Left lung (tissue), 10 donors: Measurements from ENCODE around the gene OPN1MW. TPM values are rescaled to one million over a fixed set of nuclear protein-coding genes. Genes with fewer than 3 reads are reported as not detected.
"Not testable (repeated sequence)": the region's sequence is repeated elsewhere in the genome, so short reads cannot be mapped to it uniquely, and the experiment has no call there.

Experiments used
- ATAC-seq: fragments of 200-7000 bp; cut with Tn5 transposase; one replicate; pipeline ENCODE4 v1.9.1; 2020; ENCODE audit warnings: moderate library complexity
- DNase-seq, 4 donors: peaks; one replicate each; pipeline ENCODE4 v3.0.0-alpha.2; 2013 to 2020
- H3K27ac ChIP-seq, 2 donors: fragments of 200-600 bp; sonication (generic) in 1 of 2; one replicate each; pipeline versions ENCODE4 v1.5.0 to v1.8.0; 2020 to 2021
- H3K27me3 ChIP-seq, 2 donors: fragments of 200-600 bp; sonication (generic) in 1 of 2; one replicate each; pipeline versions ENCODE4 v1.5.0 to v1.8.0; 2020 to 2021
- H3K36me3 ChIP-seq, 2 donors: fragments of 200-600 bp; sonication (generic) in 1 of 2; one replicate each; pipeline versions ENCODE4 v1.5.0 to v1.8.0; 2020 to 2021
- H3K4me1 ChIP-seq, 2 donors: fragments of 200-600 bp; one replicate each; pipeline ENCODE4 v1.8.0; 2021
- H3K4me3 ChIP-seq, 2 donors: fragments of 200-600 bp; sonication (generic) in 1 of 2; one replicate each; pipeline versions ENCODE4 v1.5.0 to v1.8.0; 2020 to 2021; ENCODE audit warnings: mild to moderate bottlenecking in 1 of 2
- H3K9me3 ChIP-seq, 2 donors: fragments of 200-600 bp; sonication (generic) in 1 of 2; one replicate each; pipeline versions ENCODE4 v1.5.0 to v1.8.0; 2020 to 2021
- intact Hi-C, 2 donors: fragments of 100-400 bp; cut with DNase I; formaldehyde crosslinking; loops; one replicate each; pipeline versions ENCODE4 v1.11.2 to v1.14.2; 2022
- polyA plus RNA-seq, 6 donors: library from polyadenylated mRNA; unstranded; fragments of 120-200 nt; gene quantifications; one replicate each; pipeline ENCODE4 v1.2.1, GENCODE V29; 2013; ENCODE audit not compliant: insufficient read length in 6 of 6
- total RNA-seq, 2 donors: library from RNA; stranded (reverse); fragmentation: NEBNext Ultra II Directional; extraction: Animal tissue kit (Norgen Biotek cat#: 25700); gene quantifications; one replicate each; pipeline ENCODE4 v1.2.1, GENCODE V29; 2021
- donor health status: DM: no; HTN: yes; CAD: no.
- donor health status: DM: no; HTN: no; CAD: no.

Gene OPN1MW
- total and polyA plus RNA-seq, 8 donors: not detected

DNA sequence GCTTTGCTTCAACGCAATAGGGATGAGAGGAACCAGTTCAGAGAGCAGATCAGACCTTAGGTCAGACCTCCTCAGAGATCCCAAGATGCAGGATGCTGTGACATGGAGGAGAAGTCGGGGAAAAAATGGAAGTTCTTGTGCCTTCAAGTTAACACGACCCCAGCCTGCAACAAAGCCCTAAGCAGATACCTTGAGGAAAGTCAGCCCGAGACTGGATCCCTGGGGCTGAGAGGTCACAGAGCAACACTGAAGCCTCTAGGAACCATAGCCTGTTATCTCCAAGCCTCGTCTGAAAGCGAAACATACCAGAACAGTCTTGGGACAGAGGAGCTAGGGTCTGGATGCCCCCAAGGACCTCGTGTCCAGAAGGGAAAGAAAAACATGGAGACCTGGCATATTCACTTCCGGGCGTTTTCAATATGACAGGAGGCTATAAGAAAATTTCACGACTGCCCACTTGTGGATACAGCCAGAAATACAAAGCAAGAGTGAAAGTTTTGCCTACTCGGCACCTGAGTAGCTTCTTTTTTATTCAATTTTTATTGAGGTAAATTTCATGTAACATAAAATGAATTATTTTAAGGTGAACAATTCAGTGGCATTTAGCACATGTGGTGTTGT lies 56.7 kb downstream of the OPN1MW start:
- H3K36me3 ChIP-seq, DNase-seq, intact Hi-C loops, H3K4me3 ChIP-seq, ATAC-seq, H3K4me1 ChIP-seq, H3K9me3 ChIP-seq, H3K27me3 ChIP-seq, H3K27ac ChIP-seq: not testable (repeated sequence)

DNA sequence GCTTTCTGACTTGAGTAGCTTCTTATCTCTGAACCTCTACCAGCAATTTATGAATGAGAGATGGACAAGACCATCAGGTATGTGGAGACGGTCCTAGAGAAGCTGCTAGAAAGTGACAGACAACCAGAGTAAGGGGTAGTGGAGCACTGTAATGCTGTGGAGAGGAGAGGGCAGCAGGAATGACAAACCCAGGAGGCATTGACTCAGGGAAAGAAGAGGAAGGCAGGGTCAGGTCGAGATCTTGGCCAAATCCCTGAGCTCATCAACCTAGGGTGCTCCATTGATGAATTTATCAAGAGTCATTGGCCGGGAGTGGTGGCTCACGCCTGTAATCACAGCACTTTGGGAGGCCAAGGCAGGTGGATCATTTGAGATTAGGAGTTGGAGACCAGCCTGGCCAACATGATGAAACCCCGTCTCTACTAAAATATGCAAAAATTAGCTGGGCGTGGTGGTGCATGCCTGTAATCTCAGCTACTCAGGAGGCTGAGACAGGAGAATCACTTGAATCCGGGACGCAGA lies 57.6 kb downstream of the OPN1MW start:
- H3K27ac ChIP-seq, H3K9me3 ChIP-seq, H3K27me3 ChIP-seq, H3K4me3 ChIP-seq, H3K4me1 ChIP-seq, intact Hi-C loops, DNase-seq, ATAC-seq, H3K36me3 ChIP-seq: not testable (repeated sequence)

Other genes with a start within 250 kb of the OPN1MW start
- 100 to 1,000 TPM in 1 of 2 donors, 10 to 100 TPM in 1; 87.5 to 105 TPM for gene NAA10, start 247.6 kb upstream of the OPN1MW start, total RNA-seq
- 10 to 100 TPM; 49.0 to 80.7 (median 54.0) TPM for gene NAA10, start 247.6 kb upstream of the OPN1MW start, polyA plus RNA-seq
- 10 to 100 TPM; 44.7 to 62.1 TPM for gene RENBP, start 238.0 kb upstream of the OPN1MW start, total RNA-seq
- gene RENBP, start 238.0 kb upstream of the OPN1MW start, polyA plus RNA-seq: 1 to 10 TPM; 5.2 to 7.5 (median 6.2) TPM
- gene HCFC1, start 210.8 kb upstream of the OPN1MW start, total RNA-seq: 10 to 100 TPM; 46.6 to 58.1 TPM
- 10 to 100 TPM; 28.4 to 47.6 (median 41.7) TPM for gene HCFC1, start 210.8 kb upstream of the OPN1MW start, polyA plus RNA-seq
- 10 to 100 TPM in 1 of 2 donors, 1 to 10 TPM in 1; 8.8 to 13.5 TPM for gene TMEM187, start 209.8 kb upstream of the OPN1MW start, total RNA-seq
- 1 to 10 TPM; 3.9 to 7.9 (median 5.8) TPM for gene TMEM187, start 209.8 kb upstream of the OPN1MW start, polyA plus RNA-seq
- 100 to 1,000 TPM in 1 of 2 donors, 10 to 100 TPM in 1; 92.1 to 172 TPM for gene IRAK1, start 162.7 kb upstream of the OPN1MW start, total RNA-seq
- gene IRAK1, start 162.7 kb upstream of the OPN1MW start, polyA plus RNA-seq: 10 to 100 TPM; 52.2 to 74.6 (median 62.5) TPM
- 10 to 100 TPM; 36.2 to 47.1 TPM for gene MECP2, start 84.9 kb upstream of the OPN1MW start, total RNA-seq
- 10 to 100 TPM; 25.5 to 36.6 (median 29.5) TPM for gene MECP2, start 84.9 kb upstream of the OPN1MW start, polyA plus RNA-seq
- gene OPN1LW, start 38.4 kb upstream of the OPN1MW start, total RNA-seq: not detected
- not detected for gene OPN1LW, start 38.4 kb upstream of the OPN1MW start, polyA plus RNA-seq
- gene OPN1MW2, start 37.2 kb downstream of the OPN1MW start, total RNA-seq: not detected
- not detected for gene OPN1MW2, start 37.2 kb downstream of the OPN1MW start, polyA plus RNA-seq
- gene OPN1MW3, start 75.0 kb downstream of the OPN1MW start, total RNA-seq: not detected
- not detected for gene OPN1MW3, start 75.0 kb downstream of the OPN1MW start, polyA plus RNA-seq
- gene TEX28, start 112.5 kb downstream of the OPN1MW start, total RNA-seq: not detected
- not detected for gene TEX28, start 112.5 kb downstream of the OPN1MW start, polyA plus RNA-seq
- gene TKTL1, start 113.2 kb downstream of the OPN1MW start, total RNA-seq: under 1 TPM in 1 of 2 donors, not detected in 1; 0.47 TPM
- gene TKTL1, start 113.2 kb downstream of the OPN1MW start, polyA plus RNA-seq: under 1 TPM; 0.27 to 0.52 (median 0.37) TPM
- 1,000 to 10,000 TPM; 1,139 to 1,793 TPM for gene FLNA, start 192.0 kb downstream of the OPN1MW start, total RNA-seq
- 100 to 1,000 TPM; 434 to 671 (median 559) TPM for gene FLNA, start 192.0 kb downstream of the OPN1MW start, polyA plus RNA-seq
- gene EMD, start 196.7 kb downstream of the OPN1MW start, total RNA-seq: 10 to 100 TPM; 50.1 to 56.6 TPM
- gene EMD, start 196.7 kb downstream of the OPN1MW start, polyA plus RNA-seq: 10 to 100 TPM; 55.4 to 77.1 (median 66.3) TPM
- 1,000 to 10,000 TPM; 2,309 to 2,455 TPM for gene RPL10, start 215.8 kb downstream of the OPN1MW start, total RNA-seq
- gene RPL10, start 215.8 kb downstream of the OPN1MW start, polyA plus RNA-seq: 1,000 to 10,000 TPM; 4,648 to 5,478 (median 4,971) TPM
- 10 to 100 TPM; 34.7 to 36.1 TPM for gene DNASE1L1, start 226.7 kb downstream of the OPN1MW start, total RNA-seq
- 10 to 100 TPM in 4 of 6 donors, 1 to 10 TPM in 2; 8.8 to 11.3 (median 10.2) TPM for gene DNASE1L1, start 226.7 kb downstream of the OPN1MW start, polyA plus RNA-seq
- gene TAFAZZIN, start 228.9 kb downstream of the OPN1MW start, total RNA-seq: 10 to 100 TPM; 34.7 to 45.5 TPM
- gene TAFAZZIN, start 228.9 kb downstream of the OPN1MW start, polyA plus RNA-seq: 10 to 100 TPM; 33.9 to 44.8 (median 38.1) TPM
- gene ATP6AP1, start 246.1 kb downstream of the OPN1MW start, total RNA-seq: 100 to 1,000 TPM; 139 to 168 TPM
- gene ATP6AP1, start 246.1 kb downstream of the OPN1MW start, polyA plus RNA-seq: 10 to 100 TPM; 89.4 to 99.8 (median 97.3) TPM